ENCODE results near the gene SND1.

The SND1 gene

GRCh38 chr7:128119036-128119435, 467.0 kb downstream of the SND1 start:
- CTCF ChIA-PET: no interaction called here
- no peak for TF ChIP-seq ZNF555 (tag by site-specific recombination; conservative IDR thresholded peaks at IDR 0.05)
- no peak for TF ChIP-seq INSM2 (tag by site-specific recombination; IDR thresholded peaks at IDR 0.05)
- TF ChIP-seq KLF9 (tag by site-specific recombination; IDR thresholded peaks at IDR 0.05; ENCODE audit: low read depth): no peak
- TF ChIP-seq ZNF561 (tag by site-specific recombination; IDR thresholded peaks at IDR 0.05; ENCODE audit: borderline replicate concordance): no peak
- TF ChIP-seq AEBP2 (tag by site-specific recombination; IDR thresholded peaks at IDR 0.05; ENCODE audit: borderline replicate concordance): no peak
- TF ChIP-seq ZBTB7A (tag by site-specific recombination; IDR thresholded peaks at IDR 0.05; ENCODE audit: low read depth): no peak
- TF ChIP-seq TSHZ1 (tag by site-specific recombination; IDR thresholded peaks at IDR 0.05; ENCODE audit: borderline replicate concordance): no peak
- TF ChIP-seq ZBTB1 (tag by site-specific recombination; IDR thresholded peaks at IDR 0.05): no peak
- TF ChIP-seq FEZF1 (tag by site-specific recombination; IDR thresholded peaks at IDR 0.05): no peak
- no peaks in the 10 kb centered on the region for H3K4me1 ChIP-seq (ENCODE audit: control insufficient read depth, insufficient read depth, low read length)

GRCh38 chr7:128120116-128120515, 468.1 kb downstream of the SND1 start:
- H3K9me3 ChIP-seq (ENCODE audit: control insufficient read depth, insufficient read depth, low read depth, low read length): no peaks in the 10 kb centered on the region
- no peaks in the 10 kb centered on the region for H3K4me1 ChIP-seq (ENCODE audit: control insufficient read depth, insufficient read depth, low read length)
- ChIA-PET POLR2A (no interaction called here), CTCF (interaction anchor here (0.7 kb wide), 1 partner anchor 150 kb away, joined by 5 read pairs; no protein-coding TSS in a partner anchor)
- H3K4me3 ChIP-seq (ENCODE audit: low read depth, low read length): no peak overlapping the region
- no peaks in the 10 kb centered on the region for H3K36me3 ChIP-seq (ENCODE audit: control insufficient read depth in 2 of 2, insufficient read depth in 1 of 2, low read length in 2 of 2)
- no peak for TF ChIP-seq SETDB1 (IDR thresholded peaks at IDR 0.05; ENCODE audit: insufficient read length, low read length)
- no peak for TF ChIP-seq ZNF132 (tag by site-specific recombination; IDR thresholded peaks at IDR 0.05; ENCODE audit: borderline replicate concordance)
- no peak overlapping the region for H3K27ac ChIP-seq (ENCODE audit: extremely low read depth, low read depth, low read length)

More at GRCh38 chr7:128119036-128119435, 467.0 kb downstream of the SND1 start:
- H3K36me3 ChIP-seq (ENCODE audit: control insufficient read depth in 2 of 2, insufficient read depth in 1 of 2, low read length in 2 of 2): no peaks in the 10 kb centered on the region
- H3K9me3 ChIP-seq (ENCODE audit: control insufficient read depth, insufficient read depth, low read depth, low read length): no peaks in the 10 kb centered on the region
- no peak overlapping the region for H3K4me3 ChIP-seq (ENCODE audit: low read depth, low read length)
- POLR2A ChIA-PET: no interaction called here
- H3K27ac ChIP-seq (ENCODE audit: extremely low read depth, low read depth, low read length): no peak overlapping the region

GRCh38 chr7:128120976-128121490, 469.0 kb downstream of the SND1 start:
- H3K9me3 ChIP-seq (ENCODE audit: control insufficient read depth, insufficient read depth, low read depth, low read length): no peaks in the 10 kb centered on the region
- H3K4me1 ChIP-seq (ENCODE audit: control insufficient read depth, insufficient read depth, low read length): no peaks in the 10 kb centered on the region
- no peak overlapping the region for H3K27ac ChIP-seq (ENCODE audit: extremely low read depth, low read depth, low read length)
- CTCF ChIA-PET: no interaction called here
- no peak overlapping the region for H3K4me3 ChIP-seq (ENCODE audit: low read depth, low read length)
- H3K36me3 ChIP-seq (ENCODE audit: control insufficient read depth in 2 of 2, insufficient read depth in 1 of 2, low read length in 2 of 2): no peaks in the 10 kb centered on the region
- POLR2A ChIA-PET: no interaction called here
- TF ChIP-seq GLI2 (tag by site-specific recombination; IDR thresholded peaks at IDR 0.05; ENCODE audit: borderline replicate concordance, low read depth) (no peak), PBX3 (CRISPR knock-in tag; IDR thresholded peaks at IDR 0.05) (no peak), ZNF394 (tag by site-specific recombination; IDR thresholded peaks at IDR 0.05; ENCODE audit: borderline replicate concordance) (no peak), ZNF585B (tag by site-specific recombination; IDR thresholded peaks at IDR 0.05) (no peak), ZNF2 (tag by site-specific recombination; IDR thresholded peaks at IDR 0.05) (no peak), ZSCAN18 (tag by site-specific recombination; IDR thresholded peaks at IDR 0.05) (no peak), PATZ1 (tag by site-specific recombination; IDR thresholded peaks at IDR 0.05) (no peak), ZNF433 (tag by site-specific recombination; IDR thresholded peaks at IDR 0.05; ENCODE audit: low read depth) (no peak)
